Measurements from ENCODE around the gene MFRP.
A peak's percentile ranks its signal among the peaks of the same experiment; 100 is the strongest.

The MFRP gene

GRCh38 chr11:119346605-119347004, at the start of gene MFRP:
Gene MFRP (minus strand): TSS chr11:119346705. CDS start chr11:119346513, 192 bp downstream.
- H3F3A ChIP-seq (ENCODE audit: low read depth), result no peaks in the 10 kb centered on the region
- no peaks in the 10 kb centered on the region for H4K20me1 ChIP-seq (ENCODE audit: insufficient read depth, low read length, poor library complexity, severe bottlenecking)
- no peaks in the 10 kb centered on the region for H3K79me2 ChIP-seq (ENCODE audit: insufficient read depth, low read length)
- no peak within 1 kb of the TSS for H3K4me2 ChIP-seq (ENCODE audit: low read depth, low read length, poor library complexity, severe bottlenecking)
- H3K4me1 ChIP-seq (ENCODE audit: insufficient read depth, low read length, poor library complexity, severe bottlenecking), result no peaks in the 10 kb centered on the region
- no peak within 1 kb of the TSS for H2AFZ ChIP-seq (ENCODE audit: low read length)
- no peak within 1 kb of the TSS for H3K9ac ChIP-seq (ENCODE audit: low read depth, low read length, poor library complexity, severe bottlenecking)
- TF ChIP-seq EZH2phosphoT487 (IDR thresholded peaks at IDR 0.05; ENCODE audit: borderline replicate concordance), result no peak
- TF ChIP-seq, protein P1, sequence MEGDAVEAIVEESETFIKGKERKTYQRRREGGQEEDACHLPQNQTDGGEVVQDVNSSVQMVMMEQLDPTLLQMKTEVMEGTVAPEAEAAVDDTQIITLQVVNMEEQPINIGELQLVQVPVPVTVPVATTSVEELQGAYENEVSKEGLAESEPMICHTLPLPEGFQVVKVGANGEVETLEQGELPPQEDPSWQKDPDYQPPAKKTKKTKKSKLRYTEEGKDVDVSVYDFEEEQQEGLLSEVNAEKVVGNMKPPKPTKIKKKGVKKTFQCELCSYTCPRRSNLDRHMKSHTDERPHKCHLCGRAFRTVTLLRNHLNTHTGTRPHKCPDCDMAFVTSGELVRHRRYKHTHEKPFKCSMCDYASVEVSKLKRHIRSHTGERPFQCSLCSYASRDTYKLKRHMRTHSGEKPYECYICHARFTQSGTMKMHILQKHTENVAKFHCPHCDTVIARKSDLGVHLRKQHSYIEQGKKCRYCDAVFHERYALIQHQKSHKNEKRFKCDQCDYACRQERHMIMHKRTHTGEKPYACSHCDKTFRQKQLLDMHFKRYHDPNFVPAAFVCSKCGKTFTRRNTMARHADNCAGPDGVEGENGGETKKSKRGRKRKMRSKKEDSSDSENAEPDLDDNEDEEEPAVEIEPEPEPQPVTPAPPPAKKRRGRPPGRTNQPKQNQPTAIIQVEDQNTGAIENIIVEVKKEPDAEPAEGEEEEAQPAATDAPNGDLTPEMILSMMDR (conservative IDR thresholded peaks at IDR 0.05; ENCODE audit: low read length), result no peak
- H3K9me3 ChIP-seq (ENCODE audit: insufficient read depth, low read depth, low read length), result no peaks in the 10 kb centered on the region
- no peak within 1 kb of the TSS for H3K4me3 ChIP-seq (ENCODE audit: low read length, poor library complexity, severe bottlenecking)
- no peaks in the 10 kb centered on the region for H3K9me2 ChIP-seq (replicated peaks; ENCODE audit: low read depth, low read length)
- no peaks in the 10 kb centered on the region for H3K27me3 ChIP-seq (ENCODE audit: insufficient read depth, low read length, poor library complexity, severe bottlenecking)
- no peaks in the 10 kb centered on the region for H3K36me3 ChIP-seq (ENCODE audit: insufficient read depth, low read length)

GRCh38 chr11:119391275-119391674, 44.8 kb upstream of the MFRP start:
- no peaks in the 10 kb centered on the region for H3F3A ChIP-seq (ENCODE audit: low read depth)
- no peak overlapping the region for H3K4me3 ChIP-seq (ENCODE audit: low read length, poor library complexity, severe bottlenecking)
- H3K9me2 ChIP-seq (replicated peaks; ENCODE audit: low read depth, low read length), result no peaks in the 10 kb centered on the region
- no peaks in the 10 kb centered on the region for H3K27me3 ChIP-seq (ENCODE audit: insufficient read depth, low read length, poor library complexity, severe bottlenecking)
- TF ChIP-seq EZH2phosphoT487 (IDR thresholded peaks at IDR 0.05; ENCODE audit: borderline replicate concordance), result no peak
- TF ChIP-seq, protein P1 (conservative IDR thresholded peaks at IDR 0.05; ENCODE audit: low read length), result no peak
- H4K20me1 ChIP-seq (ENCODE audit: insufficient read depth, low read length, poor library complexity, severe bottlenecking), result no peaks in the 10 kb centered on the region
- H3K79me2 ChIP-seq (ENCODE audit: insufficient read depth, low read length), result no peaks in the 10 kb centered on the region
- H2AFZ ChIP-seq (ENCODE audit: low read length), result no peak overlapping the region
- H3K9me3 ChIP-seq (ENCODE audit: insufficient read depth, low read depth, low read length), result no peaks in the 10 kb centered on the region
- H3K4me1 ChIP-seq (ENCODE audit: insufficient read depth, low read length, poor library complexity, severe bottlenecking), result no peaks in the 10 kb centered on the region
- no peak overlapping the region for H3K9ac ChIP-seq (ENCODE audit: low read depth, low read length, poor library complexity, severe bottlenecking)
- no peak overlapping the region for H3K4me2 ChIP-seq (ENCODE audit: low read depth, low read length, poor library complexity, severe bottlenecking)
- no peaks in the 10 kb centered on the region for H3K36me3 ChIP-seq (ENCODE audit: insufficient read depth, low read length)

DNA sequence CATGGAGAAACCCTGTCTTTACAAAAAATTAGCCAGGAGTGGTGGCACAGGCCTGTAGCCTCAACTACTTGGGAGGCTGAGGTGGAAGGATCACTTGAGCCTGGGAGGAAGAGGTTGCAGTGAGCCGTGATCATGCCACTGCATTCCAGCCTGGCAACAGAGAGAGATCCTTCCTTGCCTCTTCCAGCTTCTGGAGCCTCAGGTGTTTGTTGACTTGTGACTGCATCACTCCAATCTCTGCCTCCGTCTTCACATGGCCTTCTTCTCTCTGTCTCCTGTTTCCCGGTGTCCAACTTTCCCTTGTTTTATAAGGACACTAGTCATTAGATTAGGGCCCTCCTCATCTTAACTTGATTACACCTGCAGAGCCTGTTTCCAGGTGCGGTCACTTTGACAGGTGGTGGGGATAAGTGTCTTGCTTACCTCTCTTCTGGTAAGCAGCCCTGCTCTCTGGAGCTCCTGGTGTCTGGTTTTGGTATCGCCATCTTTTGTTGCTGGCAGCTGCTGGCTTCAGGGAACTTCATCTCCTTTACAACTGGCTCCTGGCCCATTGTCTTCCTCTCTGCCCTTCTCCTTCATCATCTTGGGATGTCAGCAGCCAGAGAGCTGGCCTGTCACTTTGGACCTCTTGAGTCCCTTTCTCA, 43.2 kb upstream of the MFRP start:
- H3K9ac ChIP-seq (ENCODE audit: low read depth, low read length, poor library complexity, severe bottlenecking), result no peak overlapping the region
- no peaks in the 10 kb centered on the region for H3K9me2 ChIP-seq (replicated peaks; ENCODE audit: low read depth, low read length)
- H3K4me1 ChIP-seq (ENCODE audit: insufficient read depth, low read length, poor library complexity, severe bottlenecking), result no peaks in the 10 kb centered on the region
- no peaks in the 10 kb centered on the region for H4K20me1 ChIP-seq (ENCODE audit: insufficient read depth, low read length, poor library complexity, severe bottlenecking)
- no peaks in the 10 kb centered on the region for H3K27me3 ChIP-seq (ENCODE audit: insufficient read depth, low read length, poor library complexity, severe bottlenecking)
- no peaks in the 10 kb centered on the region for H3K9me3 ChIP-seq (ENCODE audit: insufficient read depth, low read depth, low read length)
- no peaks in the 10 kb centered on the region for H3K36me3 ChIP-seq (ENCODE audit: insufficient read depth, low read length)
- H2AFZ ChIP-seq (ENCODE audit: low read length), result no peak overlapping the region
- H3K4me2 ChIP-seq (ENCODE audit: low read depth, low read length, poor library complexity, severe bottlenecking), result no peak overlapping the region
- H3K4me3 ChIP-seq (ENCODE audit: low read length, poor library complexity, severe bottlenecking), result no peak overlapping the region
- TF ChIP-seq EZH2phosphoT487 (IDR thresholded peaks at IDR 0.05; ENCODE audit: borderline replicate concordance), result no peak
- TF ChIP-seq, protein P1 (conservative IDR thresholded peaks at IDR 0.05; ENCODE audit: low read length), result peak; percentile 62
- no peaks in the 10 kb centered on the region for H3F3A ChIP-seq (ENCODE audit: low read depth)
- no peaks in the 10 kb centered on the region for H3K79me2 ChIP-seq (ENCODE audit: insufficient read depth, low read length)
